Duodenal mucosa (tissue), 2 donors: Measurements from ENCODE around the gene CBX7.

Experiments used
- H3K27ac ChIP-seq: one replicate; pipeline ENCODE4 v1.7.0; 2013; ENCODE audit warnings: low read depth, low read length
- H3K27me3 ChIP-seq, 2 donors: one replicate each; pipeline ENCODE4 v1.7.0; 2013; ENCODE audit warnings: low read length in 2 of 2, control low read depth in 1 of 2; ENCODE audit not compliant: insufficient read depth in 2 of 2, control insufficient read depth in 1 of 2
- H3K36me3 ChIP-seq, 2 donors: one replicate each; pipeline ENCODE4 v1.7.0; 2013; ENCODE audit warnings: low read length in 2 of 2, control low read depth in 1 of 2; ENCODE audit not compliant: insufficient read depth in 2 of 2, control insufficient read depth in 1 of 2
- H3K4me1 ChIP-seq, 2 donors: one replicate each; pipeline ENCODE4 v1.7.0; 2013; ENCODE audit warnings: low read length in 2 of 2, control low read depth in 1 of 2; ENCODE audit not compliant: insufficient read depth in 2 of 2, control insufficient read depth in 1 of 2
- H3K4me3 ChIP-seq, 2 donors: one replicate each; pipeline ENCODE4 v1.7.0; 2013; ENCODE audit warnings: low read length in 2 of 2, low read depth in 1 of 2
- H3K9ac ChIP-seq, 2 donors: one replicate each; pipeline ENCODE4 v1.7.0; 2013; ENCODE audit warnings: low read length in 2 of 2, low read depth in 1 of 2
- H3K9me3 ChIP-seq, 2 donors: one replicate each; pipeline ENCODE4 v1.7.0; 2013; ENCODE audit warnings: low read length in 2 of 2, control low read depth in 1 of 2; ENCODE audit not compliant: control insufficient read depth in 1 of 2

Gene CBX7

DNA sequence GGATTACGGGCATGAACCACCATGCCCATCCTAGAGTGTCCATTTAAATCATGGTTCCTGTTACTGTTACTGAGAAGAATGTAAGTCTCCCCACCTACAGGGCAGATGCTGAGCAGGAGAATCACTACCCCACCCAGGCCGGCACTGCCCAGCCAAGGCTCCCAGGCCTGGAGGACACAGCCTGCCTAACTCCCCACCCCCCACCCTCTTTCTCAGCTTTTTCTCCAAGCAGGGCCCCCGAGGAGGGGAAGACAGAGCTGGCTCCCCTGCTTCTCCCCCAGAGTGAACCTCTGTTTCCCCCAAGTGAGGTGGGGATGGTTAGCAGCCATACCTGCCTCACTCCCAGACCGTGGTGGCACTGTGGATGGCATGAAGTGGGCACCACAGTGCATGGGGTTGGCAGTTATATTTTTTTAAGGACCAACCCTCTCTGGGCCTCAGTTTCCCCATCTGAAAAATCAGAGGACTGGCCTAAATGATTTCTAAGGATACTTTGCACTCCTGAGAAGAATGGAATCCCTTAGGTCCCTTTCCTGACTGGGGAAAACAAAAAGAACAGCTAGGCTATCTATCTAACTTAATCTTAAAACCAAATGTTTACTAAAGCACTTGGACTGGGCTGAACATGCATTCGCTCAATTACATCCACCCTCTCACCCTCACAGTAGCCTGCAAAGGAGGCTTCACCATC lies 5.0 kb downstream of the CBX7 start:
- H3K27me3 ChIP-seq: no peaks in the 10 kb centered on the region

DNA sequence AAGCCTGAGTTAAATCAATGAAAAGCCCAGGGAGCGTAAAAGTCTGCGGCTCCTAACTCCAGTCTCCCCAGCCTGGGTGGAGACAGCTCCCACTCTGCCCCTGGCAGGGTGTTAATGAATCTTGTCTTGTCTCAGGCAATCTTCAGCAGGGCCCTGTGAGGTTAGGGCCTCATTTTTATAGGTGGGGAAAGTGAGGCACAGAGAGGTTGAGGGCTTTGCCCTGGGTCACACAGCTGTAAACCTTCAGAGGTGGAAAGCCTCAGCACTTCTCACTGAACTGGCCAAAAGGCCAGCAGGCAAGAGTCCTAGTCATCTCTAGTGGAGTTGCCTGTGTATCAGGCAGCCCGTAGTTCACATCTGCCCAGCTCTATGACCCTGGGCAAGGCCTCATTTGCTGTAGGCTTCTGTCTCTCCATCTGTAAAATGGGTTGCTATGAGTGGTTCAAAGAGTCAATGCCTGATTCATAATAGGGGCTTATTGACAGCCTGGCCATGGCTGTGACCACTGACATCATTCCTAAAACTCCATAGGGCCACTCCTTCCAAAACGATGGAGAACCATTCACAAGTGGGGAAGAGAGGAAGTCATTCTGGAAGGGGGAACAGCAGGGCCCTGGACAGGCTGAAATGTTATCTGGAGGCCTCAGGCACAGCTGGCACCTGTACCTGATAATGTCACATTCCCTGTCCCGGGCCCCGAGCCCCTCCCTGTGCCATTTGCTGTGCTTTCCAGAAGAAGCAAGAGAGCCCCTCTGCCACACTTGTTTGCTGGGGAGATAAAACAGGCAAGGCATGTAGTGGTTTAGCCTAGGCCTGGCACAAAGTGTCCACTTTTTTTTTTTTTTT lies 6.0 kb downstream of the CBX7 start:
- Histone ChIP-seq H3K27me3 (no peaks in the 10 kb centered on the region), H3K36me3 (peaks cover 6 to 8% of the 10 kb centered on the region in 2 donors), H3K4me1 (peaks cover 43 to 55% of the 10 kb centered on the region in 2 donors), H3K27ac (peak overlapping the region; percentile 91), H3K4me3 (peak overlapping the region; percentile 66 to 67), H3K9ac (peak overlapping the region; percentile 70 to 77), H3K9me3 (no peaks in the 10 kb centered on the region)

More for the DNA sequence above, 5.0 kb downstream of the CBX7 start:
- Histone ChIP-seq H3K36me3 (peaks cover 6 to 8% of the 10 kb centered on the region in 2 donors), H3K4me3 (no peak overlapping the region), H3K4me1 (peaks cover 48 to 60% of the 10 kb centered on the region in 2 donors), H3K9me3 (no peaks in the 10 kb centered on the region), H3K27ac (peak overlapping the region; percentile 15), H3K9ac (no peak overlapping the region)

DNA sequence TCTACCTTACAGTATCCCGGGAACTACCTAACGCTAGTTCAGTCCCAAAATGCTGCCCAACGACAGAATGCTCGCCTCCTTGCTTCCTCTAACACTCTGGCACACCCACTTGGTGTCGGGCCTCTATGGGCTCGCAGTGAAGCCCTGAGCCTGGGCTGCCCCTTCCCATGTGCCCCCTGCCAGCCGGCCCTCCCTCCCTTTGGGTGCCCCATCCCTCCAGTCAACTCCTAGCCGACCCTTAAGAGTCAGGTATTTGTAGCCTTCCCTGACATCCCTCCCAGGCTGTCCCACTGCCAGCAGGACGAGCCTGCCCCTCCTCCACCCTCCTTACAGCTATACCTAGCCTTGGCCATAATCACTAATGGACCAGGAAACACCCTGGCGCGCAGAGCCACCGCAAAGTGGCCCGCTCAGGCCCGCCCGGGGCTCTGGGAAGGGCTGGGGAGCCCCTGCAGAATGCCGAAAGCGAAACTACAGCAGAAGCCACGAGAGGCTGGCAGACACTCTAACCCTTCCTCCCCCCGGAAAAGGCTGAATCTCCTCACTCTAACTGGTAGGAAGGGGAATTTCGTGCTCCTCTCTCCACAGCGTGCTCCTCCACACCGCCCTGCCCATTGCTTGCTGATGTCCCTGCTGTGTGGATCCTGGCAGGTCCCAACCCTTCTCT lies 8.2 kb downstream of the CBX7 start:
- peaks cover 33 to 39% of the 10 kb centered on the region in 2 donors for H3K4me1 ChIP-seq
- H3K36me3 ChIP-seq: peaks cover 3% of the 10 kb centered on the region in 2 donors
- peak overlapping the region; percentile 76 for H3K27ac ChIP-seq
- peak overlapping the region; percentile 73 to 94 for H3K9ac ChIP-seq
- no peaks in the 10 kb centered on the region for H3K9me3 ChIP-seq
- no peaks in the 10 kb centered on the region for H3K27me3 ChIP-seq
- peak overlapping the region; percentile 88 to 95 for H3K4me3 ChIP-seq

GRCh38 chr22:39142088-39142680 lies 10.3 kb downstream of the CBX7 start:
- Histone ChIP-seq H3K36me3 (no peaks in the 10 kb centered on the region), H3K27ac (no peak overlapping the region), H3K9me3 (no peaks in the 10 kb centered on the region), H3K9ac (no peak overlapping the region), H3K4me3 (no peak overlapping the region), H3K4me1 (peaks cover 17 to 23% of the 10 kb centered on the region in 2 donors), H3K27me3 (no peaks in the 10 kb centered on the region)

GRCh38 chr22:39139933-39140332 lies 12.5 kb downstream of the CBX7 start:
- no peak overlapping the region for H3K27ac ChIP-seq
- no peaks in the 10 kb centered on the region for H3K36me3 ChIP-seq
- H3K9me3 ChIP-seq: no peaks in the 10 kb centered on the region
- no peaks in the 10 kb centered on the region for H3K27me3 ChIP-seq
- H3K4me1 ChIP-seq: peaks cover 8 to 13% of the 10 kb centered on the region in 2 donors
- no peak overlapping the region for H3K4me3 ChIP-seq
- H3K9ac ChIP-seq: no peak overlapping the region

DNA sequence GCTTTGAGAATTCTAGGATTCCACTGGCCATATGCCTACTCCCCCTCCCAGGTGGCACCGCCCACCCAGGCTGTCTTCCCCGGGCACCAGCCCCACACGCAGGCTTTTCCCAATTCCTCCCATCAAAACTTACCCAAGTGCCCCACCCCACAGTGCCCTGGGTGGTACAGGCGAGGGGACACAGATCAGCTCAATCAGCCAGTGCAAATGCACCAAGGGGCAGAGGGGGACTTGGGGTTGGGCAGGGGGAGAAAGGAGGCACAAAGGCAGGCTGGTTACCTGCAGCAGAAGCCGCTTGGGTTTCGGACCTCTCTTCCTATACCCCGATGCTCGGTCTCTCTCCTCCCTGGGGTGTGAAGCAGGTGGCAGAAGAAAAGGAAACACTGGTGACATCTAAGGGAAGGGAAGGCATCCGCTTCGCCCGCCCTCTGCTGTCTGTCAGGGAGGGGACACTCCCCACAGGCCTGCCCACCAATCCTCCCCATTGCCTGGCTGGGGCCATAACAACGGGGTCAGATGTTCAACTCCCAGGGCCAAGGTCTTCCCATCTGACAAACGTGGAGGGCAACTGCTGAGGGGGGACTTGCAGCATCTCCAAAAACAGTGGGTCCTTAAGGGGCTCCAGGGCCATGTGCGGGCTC lies 14.0 kb downstream of the CBX7 start:
- Histone ChIP-seq H3K9me3 (no peaks in the 10 kb centered on the region), H3K4me1 (no peaks in the 10 kb centered on the region), H3K36me3 (no peaks in the 10 kb centered on the region), H3K9ac (no peak overlapping the region), H3K27ac (no peak overlapping the region), H3K4me3 (no peak overlapping the region), H3K27me3 (no peaks in the 10 kb centered on the region)

GRCh38 chr22:39136317-39136716 lies 16.2 kb downstream of the CBX7 start:
- H3K36me3 ChIP-seq: peaks cover 0 to 7% of the 10 kb centered on the region in 2 donors
- H3K9me3 ChIP-seq: no peaks in the 10 kb centered on the region
- H3K9ac ChIP-seq: no peak overlapping the region
- H3K4me3 ChIP-seq: no peak overlapping the region
- H3K27ac ChIP-seq: no peak overlapping the region
- no peaks in the 10 kb centered on the region for H3K27me3 ChIP-seq
- H3K4me1 ChIP-seq: peaks cover 2 to 9% of the 10 kb centered on the region in 2 donors

- H3K4me3 ChIP-seq: no peak overlapping the region
- no peak overlapping the region for H3K9ac ChIP-seq
- H3K27me3 ChIP-seq: no peaks in the 10 kb centered on the region
- no peaks in the 10 kb centered on the region for H3K9me3 ChIP-seq
- no peak overlapping the region for H3K27ac ChIP-seq
- peaks cover 0 to 7% of the 10 kb centered on the region in 2 donors for H3K36me3 ChIP-seq
- peaks cover 5 to 10% of the 10 kb centered on the region in 2 donors for H3K4me1 ChIP-seq
Measured at GRCh38 chr22:39135092-39135896, 17.2 kb downstream of the CBX7 start.
